ENCODE data around the gene ASB8. TPM values are rescaled to one million over a fixed set of nuclear protein-coding genes. Genes with fewer than 3 reads are reported as not detected.
A peak's percentile ranks its signal among the peaks of the same experiment; 100 is the strongest.

ASB8 gene
- total and polyA plus RNA-seq, 9 of the 15 experiments (the other 6 are each of a cell fraction or from before 2014, with no cell fraction given): 13.3 to 29.0 (median 19.6) TPM

DNA sequence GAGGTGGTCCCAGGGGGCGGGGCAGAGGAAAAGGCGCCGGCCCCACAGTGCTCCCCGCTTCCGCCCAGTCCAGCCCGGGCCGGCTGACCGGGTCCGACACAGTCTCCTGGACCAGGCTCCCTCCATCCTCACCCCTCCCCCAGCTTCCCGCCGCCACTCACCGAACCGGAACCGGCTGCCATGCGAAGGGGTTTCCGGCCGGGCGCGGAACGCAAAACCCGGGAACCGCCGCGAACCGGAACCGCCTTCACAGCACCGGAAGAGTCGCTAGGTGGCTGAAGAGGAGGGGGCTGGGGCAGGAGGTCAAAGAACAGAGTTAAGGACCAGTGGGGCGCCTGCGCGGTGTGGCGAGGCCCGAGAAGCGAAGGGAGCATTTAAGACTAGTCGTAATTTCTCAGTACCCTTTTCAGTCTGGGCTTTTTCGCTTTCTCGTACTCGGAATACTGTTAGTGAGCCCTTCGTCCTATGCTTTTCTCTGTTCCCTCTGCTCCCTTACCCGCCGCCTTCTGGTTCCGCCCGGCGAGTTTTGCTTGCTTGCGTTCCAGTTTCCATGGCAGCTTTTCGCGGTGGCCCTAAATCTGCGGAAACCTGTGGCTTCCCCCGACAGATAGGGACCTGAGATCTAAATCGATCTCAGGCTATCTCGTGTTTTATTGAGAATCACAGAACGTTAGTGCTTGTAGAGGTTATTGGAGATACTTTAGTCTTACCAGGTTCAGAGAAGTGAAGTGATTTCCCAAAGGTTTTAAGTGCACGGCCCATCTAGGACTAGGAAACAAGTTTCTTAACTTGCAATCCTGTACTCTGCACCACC lies 51.2 kb downstream of the ASB8 start, which contains the start of gene SENP1 (continued):
- TF ChIP-seq, protein P1, sequence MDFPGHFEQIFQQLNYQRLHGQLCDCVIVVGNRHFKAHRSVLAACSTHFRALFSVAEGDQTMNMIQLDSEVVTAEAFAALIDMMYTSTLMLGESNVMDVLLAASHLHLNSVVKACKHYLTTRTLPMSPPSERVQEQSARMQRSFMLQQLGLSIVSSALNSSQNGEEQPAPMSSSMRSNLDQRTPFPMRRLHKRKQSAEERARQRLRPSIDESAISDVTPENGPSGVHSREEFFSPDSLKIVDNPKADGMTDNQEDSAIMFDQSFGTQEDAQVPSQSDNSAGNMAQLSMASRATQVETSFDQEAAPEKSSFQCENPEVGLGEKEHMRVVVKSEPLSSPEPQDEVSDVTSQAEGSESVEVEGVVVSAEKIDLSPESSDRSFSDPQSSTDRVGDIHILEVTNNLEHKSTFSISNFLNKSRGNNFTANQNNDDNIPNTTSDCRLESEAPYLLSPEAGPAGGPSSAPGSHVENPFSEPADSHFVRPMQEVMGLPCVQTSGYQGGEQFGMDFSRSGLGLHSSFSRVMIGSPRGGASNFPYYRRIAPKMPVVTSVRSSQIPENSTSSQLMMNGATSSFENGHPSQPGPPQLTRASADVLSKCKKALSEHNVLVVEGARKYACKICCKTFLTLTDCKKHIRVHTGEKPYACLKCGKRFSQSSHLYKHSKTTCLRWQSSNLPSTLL (IDR thresholded peaks at IDR 0.05): no peak
- no peak for TF ChIP-seq SAFB2 (IDR thresholded peaks at IDR 0.05; ENCODE audit: borderline replicate concordance, low read depth, low read length, severe bottlenecking)
- TF ChIP-seq SIN3B (IDR thresholded peaks at IDR 0.05; ENCODE audit: low read depth): peak; percentile 97
- TF ChIP-seq ZNF586 (CRISPR knock-in tag; conservative IDR thresholded peaks at IDR 0.05): no peak
- TF ChIP-seq BRD4 (IDR thresholded peaks at IDR 0.05): peak; percentile 71; the same call in 1 of the 2 replicates
- no peak for TF ChIP-seq HSF4 (CRISPR knock-in tag; IDR thresholded peaks at IDR 0.05; ENCODE audit: borderline replicate concordance)
- no peak for TF ChIP-seq ZNF696 (CRISPR knock-in tag; conservative IDR thresholded peaks at IDR 0.05)
- no peak for TF ChIP-seq PHF21A (IDR thresholded peaks at IDR 0.05; ENCODE audit: borderline replicate concordance, low read depth)
- TF ChIP-seq SRSF7 (optimal IDR thresholded peaks at IDR 0.05; ENCODE audit: low read depth, low read length): no peak
- no peak for TF ChIP-seq RBM25 (IDR thresholded peaks at IDR 0.05; ENCODE audit: low read depth, low read length, severe bottlenecking)
- TF ChIP-seq POLR2AphosphoS5 (IDR thresholded peaks at IDR 0.05; ENCODE audit: control insufficient read depth, insufficient read depth, low read depth, low read length): 0 out of 2 replicates have a peak, but pooled peaks have one; percentile 66
- no peak for TF ChIP-seq RBM15 (IDR thresholded peaks at IDR 0.05; ENCODE audit: insufficient read depth, low read length)
- TF ChIP-seq LARP7 (IDR thresholded peaks at IDR 0.05): no peak
- no peak for TF ChIP-seq POLR2AphosphoS2 (IDR thresholded peaks at IDR 0.05; ENCODE audit: low read length)
- TF ChIP-seq, protein P2, sequence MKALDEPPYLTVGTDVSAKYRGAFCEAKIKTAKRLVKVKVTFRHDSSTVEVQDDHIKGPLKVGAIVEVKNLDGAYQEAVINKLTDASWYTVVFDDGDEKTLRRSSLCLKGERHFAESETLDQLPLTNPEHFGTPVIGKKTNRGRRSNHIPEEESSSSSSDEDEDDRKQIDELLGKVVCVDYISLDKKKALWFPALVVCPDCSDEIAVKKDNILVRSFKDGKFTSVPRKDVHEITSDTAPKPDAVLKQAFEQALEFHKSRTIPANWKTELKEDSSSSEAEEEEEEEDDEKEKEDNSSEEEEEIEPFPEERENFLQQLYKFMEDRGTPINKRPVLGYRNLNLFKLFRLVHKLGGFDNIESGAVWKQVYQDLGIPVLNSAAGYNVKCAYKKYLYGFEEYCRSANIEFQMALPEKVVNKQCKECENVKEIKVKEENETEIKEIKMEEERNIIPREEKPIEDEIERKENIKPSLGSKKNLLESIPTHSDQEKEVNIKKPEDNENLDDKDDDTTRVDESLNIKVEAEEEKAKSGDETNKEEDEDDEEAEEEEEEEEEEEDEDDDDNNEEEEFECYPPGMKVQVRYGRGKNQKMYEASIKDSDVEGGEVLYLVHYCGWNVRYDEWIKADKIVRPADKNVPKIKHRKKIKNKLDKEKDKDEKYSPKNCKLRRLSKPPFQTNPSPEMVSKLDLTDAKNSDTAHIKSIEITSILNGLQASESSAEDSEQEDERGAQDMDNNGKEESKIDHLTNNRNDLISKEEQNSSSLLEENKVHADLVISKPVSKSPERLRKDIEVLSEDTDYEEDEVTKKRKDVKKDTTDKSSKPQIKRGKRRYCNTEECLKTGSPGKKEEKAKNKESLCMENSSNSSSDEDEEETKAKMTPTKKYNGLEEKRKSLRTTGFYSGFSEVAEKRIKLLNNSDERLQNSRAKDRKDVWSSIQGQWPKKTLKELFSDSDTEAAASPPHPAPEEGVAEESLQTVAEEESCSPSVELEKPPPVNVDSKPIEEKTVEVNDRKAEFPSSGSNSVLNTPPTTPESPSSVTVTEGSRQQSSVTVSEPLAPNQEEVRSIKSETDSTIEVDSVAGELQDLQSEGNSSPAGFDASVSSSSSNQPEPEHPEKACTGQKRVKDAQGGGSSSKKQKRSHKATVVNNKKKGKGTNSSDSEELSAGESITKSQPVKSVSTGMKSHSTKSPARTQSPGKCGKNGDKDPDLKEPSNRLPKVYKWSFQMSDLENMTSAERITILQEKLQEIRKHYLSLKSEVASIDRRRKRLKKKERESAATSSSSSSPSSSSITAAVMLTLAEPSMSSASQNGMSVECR (CRISPR knock-in tag; IDR thresholded peaks at IDR 0.05): peak; percentile 84
- TF ChIP-seq POLR2A (conservative IDR thresholded peaks at IDR 0.05): peak; percentile 82
- peak; percentile 85 for TF ChIP-seq RNF2 (IDR thresholded peaks at IDR 0.05)
- no peak for TF ChIP-seq ZNF121 (CRISPR knock-in tag; conservative IDR thresholded peaks at IDR 0.05)
- TF ChIP-seq ZNF57 (CRISPR knock-in tag; IDR thresholded peaks at IDR 0.05): no peak
- peak; percentile 68 for TF ChIP-seq KDM5B (IDR thresholded peaks at IDR 0.05; ENCODE audit: insufficient replicate concordance, low read depth, low read length)
- TF ChIP-seq COPS2 (conservative IDR thresholded peaks at IDR 0.05): no peak
- no peak for TF ChIP-seq XRCC4 (IDR thresholded peaks at IDR 0.05; ENCODE audit: extremely low read depth, insufficient read depth, insufficient read length)
- no peak for TF ChIP-seq GABPB2 (CRISPR knock-in tag; conservative IDR thresholded peaks at IDR 0.05)
- TF ChIP-seq HNRNPL (IDR thresholded peaks at IDR 0.05; ENCODE audit: low read depth, low read length): 0 out of 2 replicates have a peak, but pooled peaks have one; percentile 49
- TF ChIP-seq ZNF282 (CRISPR knock-in tag; IDR thresholded peaks at IDR 0.05): no peak
